NCI-H82 (cell line): ENCODE measurements around the gene ETV6.
A peak's percentile ranks its signal among the peaks of the same experiment; 100 is the strongest.

Experiments
- DNase-seq: peaks from one replicate; lab custom pipeline; 2025; lab: John Stamatoyannopoulos, UW

The ETV6 gene

GRCh38 chr12:11801643-11802042 lies 152.2 kb downstream of the ETV6 start:
- no peak for DNase-seq

GRCh38 chr12:11804130-11804529 lies 154.7 kb downstream of the ETV6 start:
- no peak for DNase-seq

GRCh38 chr12:11805043-11805442 lies 155.6 kb downstream of the ETV6 start:
- no peak for DNase-seq

DNA sequence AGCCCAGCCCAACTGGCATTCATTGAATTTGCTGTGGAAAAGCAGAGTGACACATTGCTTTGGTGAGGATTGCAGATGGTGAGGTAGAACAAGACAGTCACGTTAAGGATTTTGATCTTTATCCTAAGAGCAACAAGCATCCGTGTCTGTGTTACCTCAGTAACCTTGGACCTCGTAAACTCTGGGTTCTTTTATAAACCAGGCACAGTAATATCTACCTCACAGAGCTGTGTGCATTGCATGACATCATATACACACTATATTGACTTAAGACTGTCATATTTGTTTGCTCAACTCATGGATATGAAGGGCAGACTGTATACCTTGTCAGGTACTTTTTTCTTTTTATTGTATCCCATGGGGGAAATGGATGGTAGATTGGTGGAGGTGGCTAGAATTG lies 156.2 kb downstream of the ETV6 start:
- DNase-seq, result no peak

GRCh38 chr12:11807458-11807857 lies 158.0 kb downstream of the ETV6 start:
- DNase-seq, result no peak

DNA sequence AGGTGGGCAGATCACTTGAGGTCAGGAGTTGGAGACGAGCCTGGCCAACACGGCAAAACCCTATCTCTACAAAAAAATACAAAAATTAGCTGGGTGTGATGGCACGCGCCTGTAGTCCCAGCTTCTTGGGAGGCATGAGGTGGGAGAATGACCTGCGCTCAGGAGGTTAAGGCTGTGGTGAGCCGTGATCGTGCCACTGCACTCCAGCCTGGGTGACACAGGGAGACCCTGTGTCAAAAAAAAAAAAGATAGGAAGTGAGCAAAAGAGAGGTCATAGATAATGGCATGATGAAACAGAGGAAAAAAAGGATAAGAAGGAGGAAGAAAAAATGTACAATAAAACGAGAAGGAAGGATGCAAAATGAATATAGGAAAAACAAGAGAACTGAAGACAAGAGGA lies 159.5 kb downstream of the ETV6 start:
- DNase-seq, result no peak

DNA sequence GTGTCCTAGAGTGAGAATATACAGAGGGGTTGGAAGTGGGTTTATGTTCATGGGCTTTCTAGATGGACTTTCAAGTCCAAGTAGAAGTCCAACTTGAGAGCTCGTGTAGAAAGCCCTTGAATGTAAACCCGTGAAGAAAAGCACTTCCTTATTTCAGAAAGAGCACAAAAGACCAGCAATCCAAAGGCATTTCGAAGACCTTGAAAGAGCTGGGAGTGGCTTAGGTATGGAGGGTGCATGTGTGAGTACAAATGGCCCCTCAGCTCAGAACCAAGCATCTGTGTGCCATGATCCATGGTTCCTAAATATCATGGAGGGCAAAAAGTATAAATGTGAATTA lies 160.7 kb downstream of the ETV6 start:
- DNase-seq, result no peak

GRCh38 chr12:11811008-11811407 lies 161.5 kb downstream of the ETV6 start:
- DNase-seq, result no peak

DNA sequence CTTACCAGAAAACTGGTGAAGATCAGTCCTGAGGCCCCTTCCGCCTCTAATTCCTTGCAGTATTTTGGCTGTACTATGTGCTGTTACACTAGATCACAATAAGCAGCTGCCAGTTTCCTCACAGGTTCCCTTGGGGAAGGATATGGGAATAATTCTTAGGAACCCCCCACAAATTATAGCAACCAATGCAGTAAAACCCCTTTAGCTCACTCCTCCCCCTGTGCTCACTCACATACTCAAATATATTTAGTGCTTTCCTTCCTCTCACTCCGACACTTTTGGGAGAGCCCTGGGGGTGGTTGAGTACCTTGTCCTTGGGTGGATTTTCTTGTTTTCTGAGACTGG lies 162.7 kb downstream of the ETV6 start:
- no peak for DNase-seq

- DNase-seq, result no peak
Measured at GRCh38 chr12:11812586-11813437, 163.3 kb downstream of the ETV6 start.

- no peak for DNase-seq
Measured at GRCh38 chr12:11813438-11813813, 164.0 kb downstream of the ETV6 start.

DNA sequence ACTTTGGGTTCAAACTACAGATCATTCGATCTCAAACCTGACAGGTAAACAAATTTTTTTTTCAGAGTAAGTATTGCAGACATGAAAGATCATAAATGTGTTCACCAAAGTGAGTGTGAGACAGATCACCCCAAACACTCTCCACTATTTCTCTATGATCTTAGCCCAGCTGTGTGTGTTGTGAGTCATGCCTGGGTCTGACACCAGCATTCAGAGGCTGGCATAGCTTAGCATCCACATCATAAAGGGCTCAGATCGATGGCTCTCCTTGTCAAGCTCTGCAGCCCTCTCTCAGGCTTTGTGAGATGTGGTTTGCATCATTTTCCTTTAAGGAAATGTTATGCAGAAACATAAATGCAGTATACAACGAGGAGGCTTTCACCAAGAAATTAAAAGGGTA lies 164.9 kb downstream of the ETV6 start:
- DNase-seq, result no peak

GRCh38 chr12:11815397-11815796 lies 165.9 kb downstream of the ETV6 start:
- no peak for DNase-seq

DNA sequence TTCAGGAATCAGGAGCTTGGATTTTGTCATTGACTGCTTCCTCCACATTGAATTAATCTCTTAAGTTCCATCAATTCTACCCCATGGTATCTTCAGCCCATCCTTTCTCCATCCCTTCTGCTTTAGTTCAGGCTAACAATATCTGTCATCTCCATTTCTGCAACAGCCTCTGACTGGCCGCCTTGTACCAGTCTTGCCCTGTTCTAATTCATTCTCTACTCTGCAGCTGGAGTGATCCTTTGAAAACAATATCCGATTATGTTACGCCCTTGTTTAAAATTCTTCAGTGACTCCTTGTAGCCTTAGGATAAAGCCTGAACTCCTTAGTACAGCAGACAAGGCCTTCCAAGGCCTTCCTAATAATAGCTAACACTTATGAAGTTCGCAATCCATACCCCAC lies 170.2 kb downstream of the ETV6 start:
- DNase-seq, result no peak

DNA sequence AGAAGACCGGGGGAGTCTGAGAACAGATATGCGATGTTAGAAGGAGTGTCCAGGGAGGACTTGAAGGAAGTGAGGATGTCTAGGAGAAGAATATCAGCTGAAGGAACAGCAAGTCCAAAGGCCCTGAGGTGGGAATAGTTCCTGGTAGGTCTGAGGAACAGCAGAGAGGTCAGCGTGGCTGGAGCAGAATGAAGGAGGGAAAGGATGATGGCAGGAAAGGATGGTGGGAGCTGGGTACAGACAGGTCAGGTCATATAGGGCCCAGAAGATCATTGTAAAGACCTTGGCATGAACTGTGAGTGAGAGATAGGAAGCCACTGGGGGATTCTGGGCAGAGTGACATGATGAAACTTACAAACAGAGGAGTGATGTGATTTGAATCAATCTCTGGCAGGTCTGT lies 171.0 kb downstream of the ETV6 start:
- DNase-seq, result no peak

- peak; percentile 9 for DNase-seq
Measured at GRCh38 chr12:11821386-11822080, 172.1 kb downstream of the ETV6 start.

DNA sequence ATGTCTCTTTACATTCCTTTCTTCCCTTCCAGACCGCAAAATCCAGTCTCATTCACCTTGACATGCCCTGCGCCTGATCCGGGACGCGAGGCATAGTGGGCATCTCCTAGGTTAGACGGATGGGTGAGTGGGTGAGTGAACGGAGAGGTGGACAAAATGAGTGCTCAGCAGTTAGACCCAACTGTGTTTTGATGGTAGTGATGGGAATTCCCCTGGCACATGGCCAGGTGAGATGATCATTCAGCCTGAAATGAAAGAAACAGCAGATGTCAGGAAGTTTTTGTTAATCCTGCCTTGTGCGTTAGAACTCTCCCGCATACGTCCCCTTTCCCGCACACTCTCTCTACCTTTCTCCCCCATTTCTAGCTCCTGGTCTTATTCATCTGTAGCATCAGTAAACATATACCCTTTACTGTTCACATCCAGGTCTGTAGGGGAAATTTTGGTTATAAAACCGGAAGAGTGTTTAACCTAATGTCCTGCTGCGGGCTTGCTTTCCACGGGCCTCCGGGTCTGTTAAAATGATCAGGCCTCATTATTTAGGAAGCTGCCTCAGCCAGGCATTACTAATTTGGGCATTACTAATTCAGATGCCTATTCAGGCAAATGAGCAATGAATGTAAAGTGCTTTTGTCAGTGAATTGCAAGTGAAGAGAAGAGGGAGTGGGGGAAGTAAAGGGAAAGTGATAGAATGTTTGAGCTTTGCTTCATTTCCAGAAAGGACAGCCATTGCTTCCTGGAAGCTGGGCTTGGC lies 172.8 kb downstream of the ETV6 start:
- DNase-seq, result peak; percentile 79

DNA sequence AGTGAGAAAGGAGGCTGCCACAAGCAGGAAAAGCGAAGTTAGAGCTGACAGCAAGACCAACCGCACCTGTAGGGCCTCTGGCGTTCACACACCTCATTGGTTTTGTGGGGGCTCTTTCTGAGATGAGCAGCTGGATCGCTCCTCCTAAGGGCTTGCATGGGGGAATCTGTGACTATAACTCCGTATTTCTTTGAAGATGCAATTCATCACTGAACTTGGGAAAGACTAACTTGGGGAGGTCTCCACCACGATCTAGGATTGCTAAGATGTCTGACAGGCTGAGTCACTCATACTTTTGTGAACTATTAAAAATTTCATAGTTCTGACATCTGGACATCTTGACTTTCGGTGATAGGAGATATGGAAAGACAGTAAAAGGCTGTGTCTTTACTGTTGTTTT lies 173.6 kb downstream of the ETV6 start:
- no peak for DNase-seq

DNA sequence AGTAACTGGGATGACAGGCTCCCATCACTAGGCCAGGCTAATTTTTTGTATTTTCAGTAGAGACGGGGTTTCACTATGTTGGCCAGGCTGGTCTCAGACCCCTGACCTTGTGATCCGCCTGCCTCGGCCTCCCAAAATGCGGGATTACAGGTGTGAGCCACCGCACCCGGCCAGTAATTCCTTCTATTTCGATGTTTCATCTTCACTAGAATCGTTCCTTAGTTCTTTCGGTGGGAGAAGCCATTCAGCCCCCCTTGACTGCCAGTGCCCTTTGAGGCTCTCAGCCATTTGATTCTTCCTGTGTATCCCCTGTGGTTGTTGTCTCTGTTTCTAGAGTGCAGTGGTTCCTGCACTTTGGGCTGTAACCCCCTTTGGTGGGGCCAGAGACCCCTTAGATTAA lies 174.1 kb downstream of the ETV6 start:
- DNase-seq, result no peak

DNA sequence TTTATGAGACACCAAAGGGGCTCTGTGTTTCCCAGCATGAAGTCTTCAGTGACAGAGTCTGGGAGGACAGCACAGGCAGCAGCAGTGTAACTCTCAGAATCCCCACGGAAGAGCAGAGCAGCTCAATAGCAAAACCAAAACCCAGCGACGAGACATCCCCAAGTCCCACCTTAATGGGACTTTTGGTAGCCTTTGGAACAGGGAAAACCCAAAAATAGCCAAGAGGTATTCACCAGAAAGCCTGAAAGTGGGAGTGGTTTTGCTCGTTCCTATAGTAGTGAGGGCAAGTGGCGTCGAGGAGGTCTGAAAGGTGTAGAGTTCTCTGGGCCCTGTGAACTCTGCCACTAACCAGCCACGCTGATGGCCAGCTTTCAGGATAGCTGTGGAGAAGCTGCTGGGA lies 174.6 kb downstream of the ETV6 start:
- DNase-seq, result no peak

- DNase-seq, result no peak
Measured at GRCh38 chr12:11824736-11825135, 175.3 kb downstream of the ETV6 start.

DNA sequence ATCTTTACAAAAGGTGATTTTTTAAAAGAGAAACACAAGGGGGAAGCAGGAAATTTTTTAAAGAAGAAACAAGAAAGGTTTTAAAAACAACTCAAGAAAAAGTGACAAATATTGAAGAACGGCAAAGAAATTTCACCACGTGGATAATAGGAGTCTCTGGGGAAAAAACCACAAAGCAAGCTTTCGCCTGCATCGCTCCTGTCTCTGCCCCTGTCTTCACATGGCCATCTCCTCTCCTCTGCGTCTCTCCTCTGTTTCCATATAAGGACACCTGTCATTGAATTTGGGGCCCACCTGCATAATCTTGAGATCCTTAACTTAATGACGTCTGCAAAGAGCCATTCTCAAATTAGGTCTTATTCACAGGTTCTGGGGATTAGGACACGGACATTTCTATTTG lies 175.8 kb downstream of the ETV6 start:
- no peak for DNase-seq

- DNase-seq, result no peak
Measured at GRCh38 chr12:11826574-11826973, 177.1 kb downstream of the ETV6 start.
